Lung (tissue), 12 donors: Measurements from ENCODE around the gene GYG1. TPM values are rescaled to one million over a fixed set of nuclear protein-coding genes. Genes with fewer than 3 reads are reported as not detected.

Experiments used
- ATAC-seq: fragments of 200-7000 bp; cut with Tn5 transposase; one replicate; pipeline ENCODE4 v1.9.1; 2020; ENCODE audit warnings: moderate number of reproducible peaks; ENCODE audit not compliant: insufficient read depth, low FRiP score
- DNase-seq, 3 donors: peaks; one replicate each; pipeline ENCODE4 v3.0.0-alpha.2; 2013 to 2017
- H3K27ac ChIP-seq, 2 donors: one replicate each; pipeline ENCODE4 v1.5.1; 2013; ENCODE audit warnings: mild to moderate bottlenecking in 2 of 2, moderate library complexity in 2 of 2, control low read depth in 1 of 2, inconsistent platforms in 1 of 2, low read depth in 1 of 2, low read length in 1 of 2
- H3K27me3 ChIP-seq, 3 donors: one replicate each; pipeline ENCODE4 v1.5.1; 2013; ENCODE audit warnings: low read length in 2 of 3; ENCODE audit not compliant: control insufficient read depth in 3 of 3, insufficient read depth in 3 of 3
- H3K36me3 ChIP-seq, 4 donors: one replicate each; pipeline ENCODE4 v1.5.1; 2013; ENCODE audit warnings: low read length in 4 of 4, mild to moderate bottlenecking in 1 of 4, moderate library complexity in 1 of 4; ENCODE audit not compliant: control insufficient read depth in 4 of 4, insufficient read depth in 4 of 4
- H3K4me1 ChIP-seq, 5 donors: one replicate each; pipeline ENCODE4 v1.5.1; 2013; ENCODE audit warnings: low read length in 5 of 5, mild to moderate bottlenecking in 2 of 5, moderate library complexity in 1 of 5; ENCODE audit not compliant: control insufficient read depth in 5 of 5, insufficient read depth in 5 of 5
- H3K4me3 ChIP-seq: one replicate; pipeline ENCODE4 v1.5.1; 2013; ENCODE audit warnings: mild to moderate bottlenecking, control low read depth, moderate library complexity
- H3K9ac ChIP-seq, 2 donors: one replicate each; pipeline ENCODE4 v1.5.1; 2013; ENCODE audit warnings: low read length in 2 of 2, control low read depth in 1 of 2; ENCODE audit not compliant: insufficient read depth in 1 of 2
- H3K9me3 ChIP-seq, 4 donors: one replicate each; pipeline ENCODE4 v1.5.1; 2013; ENCODE audit warnings: low read length in 3 of 4, mild to moderate bottlenecking in 1 of 4, moderate library complexity in 1 of 4; ENCODE audit not compliant: control insufficient read depth in 4 of 4, insufficient read depth in 3 of 4
- CTCF ChIP-seq: IDR thresholded peaks from 2 replicates; pipeline ENCODE4 v1.5.1; 2012; ENCODE audit warnings: mild to moderate bottlenecking; ENCODE audit errors: control extremely low read depth, extremely low read depth
- WGBS, 2 donors: extraction: QIAGEN DNeasy Blood & Tissue Kit; methylation state at CpG; one replicate each; pipeline ENCODE4 v1.1.7; 2013; 5-methylcytosine and 5-hydroxymethylcytosine counted together
- polyA plus RNA-seq, 2 donors: library from polyadenylated mRNA; stranded (reverse); fragments of 200-250 nt; gene quantifications; one replicate each; pipeline ENCODE4 v1.2.1, GENCODE V29; 2013
- total RNA-seq, 2 donors: library from RNA; depleted of rRNA in 1 of 2; stranded (reverse); fragments of >200 nt in 1 of 2; gene quantifications; one replicate each; pipeline ENCODE4 v1.2.1, GENCODE V29; 2014 to 2021
- donor health status: control.
- donor health status: control.
- donor health status: Bipolar disorder and iron deficiency.
- donor health status: healthy.
- donor health status: DM: yes; HTN: yes; CAD: no.

GYG1 gene
- total and polyA plus RNA-seq, 4 donors: 23.2 to 115 (median 60.2) TPM

GRCh38 chr3:149044339-149045083 lies 53.2 kb downstream of the GYG1 start:
- peaks cover 0 to 46% (median 14%) of the 10 kb centered on the region in 4 donors for H3K36me3 ChIP-seq
- H3K27me3 ChIP-seq: no peaks in the 10 kb centered on the region
- TF ChIP-seq CTCF: no peak
- H3K4me1 ChIP-seq: peaks cover 0 to 3% (median 0%) of the 10 kb centered on the region in 5 donors
- no peak overlapping the region for H3K27ac ChIP-seq
- 93 to 95% methylated on average over 5 of the region's 5 CpGs for WGBS, 2 donors
- no peak for ATAC-seq
- no peak overlapping the region for H3K4me3 ChIP-seq
- H3K9me3 ChIP-seq: no peaks in the 10 kb centered on the region
- no peak overlapping the region for H3K9ac ChIP-seq
- no peak for DNase-seq

- ATAC-seq (no peak), DNase-seq (peak in 1 of 3 donors; percentile 4)
- H3K4me1 ChIP-seq: no peaks in the 10 kb centered on the region
- no peaks in the 10 kb centered on the region for H3K27me3 ChIP-seq
- H3K36me3 ChIP-seq: peaks cover 5 to 31% (median 16%) of the 10 kb centered on the region in 4 donors
- no peaks in the 10 kb centered on the region for H3K9me3 ChIP-seq
- H3K27ac ChIP-seq: no peak overlapping the region
- H3K4me3 ChIP-seq: no peak overlapping the region
- no peak overlapping the region for H3K9ac ChIP-seq
- no peak for TF ChIP-seq CTCF
- 64 to 81% methylated on average over 3 of the region's 3 CpGs for WGBS, 2 donors
These were observed 64.2 kb downstream of the GYG1 start for GRCh38 chr3:149055575-149055974.

GRCh38 chr3:149058198-149058597 lies 66.9 kb downstream of the GYG1 start:
- peaks cover 3 to 25% (median 14%) of the 10 kb centered on the region in 4 donors for H3K36me3 ChIP-seq
- ATAC-seq: no peak
- H3K9ac ChIP-seq: no peak overlapping the region
- no peak overlapping the region for H3K27ac ChIP-seq
- no peak overlapping the region for H3K4me3 ChIP-seq
- WGBS, 2 donors: 96 to 100% methylated on average over 1 of the region's 1 CpG
- H3K27me3 ChIP-seq: no peaks in the 10 kb centered on the region
- TF ChIP-seq CTCF: no peak
- DNase-seq: no peak
- H3K9me3 ChIP-seq: no peaks in the 10 kb centered on the region
- H3K4me1 ChIP-seq: peaks cover 0 to 3% (median 0%) of the 10 kb centered on the region in 5 donors
